Omental fat pad (tissue), 4 donors: ENCODE results near the gene SH3PXD2B. TPM values are rescaled to one million over a fixed set of nuclear protein-coding genes. Genes with fewer than 3 reads are reported as not detected.

Source experiments
- ATAC-seq: fragments of 150-250 bp; one replicate; pipeline ENCODE4 v1.9.1; 2016; ENCODE audit warnings: mild to moderate bottlenecking, moderate library complexity; ENCODE audit not compliant: low FRiP score
- DNase-seq: peaks from one replicate; pipeline ENCODE4 v3.0.0-alpha.2; 2019; ENCODE audit warnings: low spot score
- total RNA-seq, 4 donors: library from RNA; depleted of rRNA; stranded (reverse); fragments of >200 nt; gene quantifications; one replicate each; pipeline ENCODE4 v1.1.0, GENCODE V29; 2016
- TF ChIP-seq, protein P1 (sequence below), 3 donors: fragments of 450-650 bp; IDR thresholded peaks; one replicate each; pipeline ENCODE4 v1.5.1; 2016 to 2017; ENCODE audit warnings: antibody characterized with exemption in 3 of 3, mild to moderate bottlenecking in 3 of 3, moderate library complexity in 2 of 3

The SH3PXD2B gene
- total RNA-seq, 4 donors from 2014 or later = 29.3 to 47.1 (median 44.3) TPM

DNA sequence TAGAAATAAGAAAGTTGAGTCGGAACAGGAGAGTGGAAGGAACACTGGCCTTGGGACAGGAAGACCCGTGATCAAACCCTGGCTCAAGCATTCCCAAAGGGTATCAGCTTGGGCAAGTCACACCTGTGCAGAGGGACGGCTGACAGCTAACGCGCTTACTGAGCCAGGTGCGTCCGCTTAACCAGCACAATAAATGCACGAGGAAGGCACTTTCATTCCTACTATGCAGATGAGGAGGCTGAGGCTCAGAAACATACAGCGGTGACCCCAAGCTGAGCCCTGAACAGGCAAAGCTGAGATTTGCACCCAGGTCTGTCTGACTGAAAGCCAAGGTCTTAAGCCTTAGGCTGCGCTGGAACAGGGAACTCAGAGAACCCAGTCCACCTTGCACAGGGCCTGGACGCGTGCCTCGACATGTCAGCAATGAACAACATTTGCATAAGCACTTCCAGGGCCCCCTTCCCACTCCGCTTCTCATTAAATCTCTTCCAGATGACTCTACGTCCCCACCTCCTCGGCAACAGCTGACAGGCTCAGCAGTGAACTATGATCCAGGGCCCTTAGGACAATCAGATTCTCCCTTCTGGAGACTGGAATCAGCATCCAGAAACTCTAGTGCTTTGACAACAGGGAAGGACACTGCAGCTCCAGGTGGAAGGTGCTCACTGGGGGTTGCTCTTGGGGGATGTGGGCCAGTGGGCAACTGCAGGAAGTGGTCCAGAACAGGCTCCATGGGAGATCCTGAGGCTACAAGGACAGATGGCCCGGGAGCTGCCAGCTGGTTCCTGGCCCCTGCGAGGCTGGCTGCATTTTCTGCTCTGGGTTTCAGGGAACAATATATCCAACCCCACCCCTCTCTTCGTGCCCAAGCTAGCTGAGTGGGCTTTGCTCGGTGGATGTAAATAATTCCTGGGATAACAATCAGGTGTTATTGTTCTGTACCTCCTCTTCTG lies 35.2 kb downstream of the SH3PXD2B start:
- TF ChIP-seq, protein P1, sequence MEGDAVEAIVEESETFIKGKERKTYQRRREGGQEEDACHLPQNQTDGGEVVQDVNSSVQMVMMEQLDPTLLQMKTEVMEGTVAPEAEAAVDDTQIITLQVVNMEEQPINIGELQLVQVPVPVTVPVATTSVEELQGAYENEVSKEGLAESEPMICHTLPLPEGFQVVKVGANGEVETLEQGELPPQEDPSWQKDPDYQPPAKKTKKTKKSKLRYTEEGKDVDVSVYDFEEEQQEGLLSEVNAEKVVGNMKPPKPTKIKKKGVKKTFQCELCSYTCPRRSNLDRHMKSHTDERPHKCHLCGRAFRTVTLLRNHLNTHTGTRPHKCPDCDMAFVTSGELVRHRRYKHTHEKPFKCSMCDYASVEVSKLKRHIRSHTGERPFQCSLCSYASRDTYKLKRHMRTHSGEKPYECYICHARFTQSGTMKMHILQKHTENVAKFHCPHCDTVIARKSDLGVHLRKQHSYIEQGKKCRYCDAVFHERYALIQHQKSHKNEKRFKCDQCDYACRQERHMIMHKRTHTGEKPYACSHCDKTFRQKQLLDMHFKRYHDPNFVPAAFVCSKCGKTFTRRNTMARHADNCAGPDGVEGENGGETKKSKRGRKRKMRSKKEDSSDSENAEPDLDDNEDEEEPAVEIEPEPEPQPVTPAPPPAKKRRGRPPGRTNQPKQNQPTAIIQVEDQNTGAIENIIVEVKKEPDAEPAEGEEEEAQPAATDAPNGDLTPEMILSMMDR (IDR thresholded peaks at IDR 0.05) = no peak
- ATAC-seq = no peak
- no peak for DNase-seq

DNA sequence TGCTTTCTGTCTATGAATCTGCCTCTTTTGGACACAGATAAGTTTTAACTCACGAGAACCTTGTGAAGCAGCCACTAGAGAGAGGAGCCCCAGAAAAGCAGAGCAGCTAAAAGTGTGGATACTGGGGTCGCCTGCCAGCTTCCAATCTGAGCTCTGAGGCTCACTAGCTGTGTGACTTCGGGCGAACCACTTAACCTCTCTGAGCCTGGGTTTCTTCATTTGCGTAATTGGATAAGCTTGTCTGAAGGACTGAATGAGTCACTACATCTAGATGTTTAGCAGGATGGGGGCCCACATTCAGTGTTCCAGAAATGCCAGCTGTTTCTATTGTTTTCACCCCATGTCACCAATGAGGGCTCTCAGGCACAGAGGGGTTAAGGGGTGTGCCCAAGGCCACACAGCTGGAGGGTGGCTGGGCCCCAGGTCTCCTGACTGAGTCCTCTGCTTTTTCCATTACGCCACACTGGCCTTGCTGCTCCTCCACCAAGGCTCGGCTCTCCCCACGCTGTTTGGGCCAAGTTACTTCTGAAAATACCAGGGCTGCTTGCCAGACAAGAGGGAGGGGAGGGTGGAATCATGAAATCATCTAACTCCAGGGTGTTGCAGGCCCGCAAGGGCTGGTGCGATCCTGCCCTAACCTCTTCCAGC lies 36.2 kb downstream of the SH3PXD2B start:
- DNase-seq = peak; percentile 76
- peak; percentile 63 for ATAC-seq
- TF ChIP-seq, protein P1 (IDR thresholded peaks at IDR 0.05) = no peak

DNA sequence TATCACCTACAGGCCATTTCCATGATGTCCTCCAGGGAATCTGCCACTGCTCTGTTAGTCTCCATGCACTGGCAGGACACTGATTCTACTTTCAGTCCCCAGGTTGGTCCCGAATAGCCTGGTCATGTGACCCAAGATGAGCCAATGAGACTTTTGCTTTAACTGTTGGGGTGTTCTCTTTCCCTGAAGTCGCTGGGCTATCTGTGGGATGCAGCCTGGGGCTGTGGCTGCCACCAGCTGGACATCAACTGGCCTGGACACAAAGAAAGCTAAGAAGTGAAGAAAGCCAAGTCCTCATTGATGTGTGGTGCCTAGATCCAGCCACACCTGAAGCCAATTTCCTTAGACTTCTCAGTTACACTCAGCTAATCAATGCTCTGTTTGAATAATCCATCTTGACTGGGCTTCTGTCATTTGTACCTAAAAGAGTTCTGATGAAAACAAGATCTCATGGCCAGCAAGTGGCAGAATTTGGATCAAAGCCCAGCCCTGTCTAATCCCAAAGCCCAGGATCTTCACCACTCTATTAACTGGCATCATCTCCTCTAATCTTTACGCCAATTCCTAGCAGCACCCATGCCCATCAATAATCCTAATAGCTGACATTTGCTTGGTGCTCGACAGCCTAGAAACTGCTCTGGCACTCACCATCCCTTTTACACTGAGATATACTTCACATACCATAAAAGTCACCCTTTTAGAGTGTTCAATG lies 37.0 kb downstream of the SH3PXD2B start:
- no peak for ATAC-seq

DNA sequence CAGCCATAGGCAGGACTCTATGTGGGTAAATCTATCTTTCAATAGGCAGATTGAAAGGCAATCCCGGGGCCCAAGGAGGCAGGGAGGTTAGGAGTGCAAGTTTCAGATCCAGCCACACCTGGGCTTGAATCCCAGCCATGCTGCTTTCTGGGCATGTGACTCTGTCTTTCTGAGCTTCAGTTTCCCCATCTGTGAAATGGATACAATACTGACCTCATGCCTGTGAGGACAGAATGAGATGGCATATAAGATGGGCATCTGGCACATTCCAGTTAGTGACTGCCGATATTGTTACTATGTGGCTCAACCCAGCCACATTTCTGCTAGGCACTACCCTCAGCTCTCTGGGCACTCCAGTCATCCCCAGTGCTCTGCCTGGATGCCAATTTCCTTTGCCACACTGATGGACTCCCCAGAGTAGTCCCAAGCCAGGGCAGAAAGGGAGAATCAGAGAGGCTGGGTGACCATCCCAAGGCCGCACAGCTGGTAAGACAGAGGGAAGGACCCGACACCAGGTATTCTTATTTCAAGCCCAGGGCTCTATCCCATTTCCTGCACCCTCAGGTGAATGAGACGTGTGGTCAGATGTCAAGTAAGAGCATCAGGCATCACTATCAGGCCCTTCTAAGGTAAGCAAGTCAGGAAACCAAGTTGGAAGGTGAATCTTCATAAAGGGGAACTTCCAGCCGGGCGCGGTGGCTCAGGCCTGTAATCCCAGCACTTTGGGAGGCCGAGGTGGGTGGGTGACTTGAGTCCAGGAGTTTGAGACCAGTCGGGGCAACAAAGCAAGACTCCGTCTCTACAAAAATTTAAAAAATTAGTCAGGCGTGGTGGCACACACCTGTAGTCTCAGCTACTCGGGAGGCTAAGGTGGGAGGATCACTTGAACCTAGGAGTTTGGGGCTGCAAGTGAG lies 38.7 kb downstream of the SH3PXD2B start:
- TF ChIP-seq, protein P1 (IDR thresholded peaks at IDR 0.05) = no peak
- ATAC-seq = no peak
- DNase-seq = no peak

More for the DNA sequence above, 37.0 kb downstream of the SH3PXD2B start:
- TF ChIP-seq, protein P1 (IDR thresholded peaks at IDR 0.05) = no peak
- no peak for DNase-seq

DNA sequence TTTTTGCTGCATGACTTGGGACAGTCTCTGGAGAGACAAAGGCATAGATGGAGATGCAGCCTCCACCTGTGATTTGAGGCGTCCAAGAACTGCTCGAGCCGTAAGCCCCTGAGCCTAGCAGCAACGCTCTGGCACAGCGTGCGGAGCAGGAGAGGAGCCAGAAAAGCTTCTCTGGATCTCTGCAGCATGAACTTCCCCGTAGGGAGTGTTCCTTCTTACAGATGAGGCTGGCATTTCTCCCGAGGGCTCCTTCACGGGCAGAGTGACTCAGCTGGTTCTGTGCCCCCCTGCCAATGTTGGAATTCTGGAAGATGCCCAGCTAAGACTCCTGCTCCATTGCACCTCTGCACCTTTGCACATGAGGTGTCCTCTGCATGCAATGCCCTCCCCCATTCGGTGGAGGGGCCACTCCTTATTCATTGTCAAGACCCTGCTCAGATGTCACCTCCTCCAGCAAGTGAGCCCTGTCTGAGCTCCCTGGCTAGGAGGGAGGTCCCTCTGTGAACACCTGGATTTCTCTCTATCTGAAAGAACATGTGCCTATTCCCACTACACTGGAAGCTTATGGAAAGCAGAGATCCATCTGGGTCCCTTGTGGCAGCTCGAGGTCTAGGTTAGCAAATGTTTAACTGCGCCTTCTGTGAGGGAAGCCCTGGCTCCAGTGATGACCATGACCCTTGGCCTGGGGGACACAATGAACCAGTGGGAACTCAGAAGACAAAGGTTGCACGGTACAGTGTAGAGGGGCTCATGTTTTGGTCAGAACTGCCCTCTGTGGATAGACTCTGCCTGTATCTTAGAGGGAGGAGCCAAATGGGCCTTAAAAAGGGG lies 39.6 kb downstream of the SH3PXD2B start:
- TF ChIP-seq, protein P1 (IDR thresholded peaks at IDR 0.05) = no peak
- ATAC-seq = peak; percentile 56

More for the DNA sequence above, 39.6 kb downstream of the SH3PXD2B start:
- DNase-seq = no peak
